Central memory CD8-positive, alpha-beta T cell (primary cell): ENCODE measurements around the gene ACP3.
"Not testable (repeated sequence)": the region's sequence is repeated elsewhere in the genome, so short reads cannot be mapped to it uniquely, and the experiment has no call there.

ENCODE experiments used
- ATAC-seq: fragments of 150-1000 bp; cut with Tn5 transposase; replicated peaks from 2 replicates; pipeline ENCODE4 v1.10.0; 2022; ENCODE audit warnings: mild to moderate bottlenecking, moderate FRiP score, moderate number of reproducible peaks; ENCODE audit not compliant: poor library complexity, severe bottlenecking; ENCODE audit errors: extremely low read depth
- DNase-seq, 2 donors: peaks; one replicate each; pipeline ENCODE4 v3.0.0; 2021; ENCODE audit warnings: low spot score in 2 of 2
- H3K27ac Mint-ChIP-seq: one replicate; pipeline ENCODE4 v1.8.0; 2022; ENCODE audit warnings: low read depth, mild to moderate bottlenecking, moderate library complexity, mixed read lengths
- H3K27me3 Mint-ChIP-seq: one replicate; pipeline ENCODE4 v1.8.0; 2022; ENCODE audit warnings: mixed read lengths
- H3K36me3 Mint-ChIP-seq: one replicate; pipeline ENCODE4 v1.8.0; 2022; ENCODE audit warnings: mild to moderate bottlenecking, moderate library complexity, mixed read lengths; ENCODE audit not compliant: insufficient read depth
- H3K4me1 Mint-ChIP-seq: one replicate; pipeline ENCODE4 v1.8.0; 2022; ENCODE audit warnings: mixed read lengths
- H3K4me3 Mint-ChIP-seq: one replicate; pipeline ENCODE4 v1.8.0; 2022; ENCODE audit warnings: mild to moderate bottlenecking, moderate library complexity, mixed read lengths
- H3K9me3 Mint-ChIP-seq: one replicate; pipeline ENCODE4 v1.8.0; 2022; ENCODE audit warnings: mixed read lengths

ACP3 gene

GRCh38 chr3:132381348-132381944, 64.2 kb downstream of the ACP3 start:
- Mint-ChIP-seq H3K27me3 (peaks cover 58% of the 10 kb centered on the region), H3K4me3 (no peak overlapping the region), H3K27ac (no peak overlapping the region), H3K9me3 (no peaks in the 10 kb centered on the region), H3K36me3 (no peaks in the 10 kb centered on the region), H3K4me1 (no peaks in the 10 kb centered on the region)
- no peak for ATAC-seq
- no peak for DNase-seq

DNA sequence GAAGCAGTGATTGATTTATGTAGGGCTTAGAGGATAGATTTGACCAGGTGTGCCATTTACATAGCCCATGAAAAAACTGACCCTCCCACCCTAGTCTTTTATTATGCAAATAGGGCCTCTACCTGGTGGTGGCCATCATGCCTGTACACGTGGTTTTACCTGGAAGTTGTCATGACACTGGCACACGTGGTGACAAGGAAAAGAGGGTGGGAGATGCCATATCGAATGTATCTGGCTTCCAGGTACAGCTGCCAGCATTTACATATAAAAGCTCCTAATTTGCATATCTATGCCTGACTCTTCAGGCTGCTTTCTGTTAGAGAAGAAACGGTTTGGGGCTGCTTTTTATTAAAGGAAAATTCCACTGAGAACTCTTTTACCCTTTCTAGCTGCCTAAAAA, 65.1 kb downstream of the ACP3 start:
- ATAC-seq, result no peak
- no peaks in the 10 kb centered on the region for H3K9me3 Mint-ChIP-seq

DNA sequence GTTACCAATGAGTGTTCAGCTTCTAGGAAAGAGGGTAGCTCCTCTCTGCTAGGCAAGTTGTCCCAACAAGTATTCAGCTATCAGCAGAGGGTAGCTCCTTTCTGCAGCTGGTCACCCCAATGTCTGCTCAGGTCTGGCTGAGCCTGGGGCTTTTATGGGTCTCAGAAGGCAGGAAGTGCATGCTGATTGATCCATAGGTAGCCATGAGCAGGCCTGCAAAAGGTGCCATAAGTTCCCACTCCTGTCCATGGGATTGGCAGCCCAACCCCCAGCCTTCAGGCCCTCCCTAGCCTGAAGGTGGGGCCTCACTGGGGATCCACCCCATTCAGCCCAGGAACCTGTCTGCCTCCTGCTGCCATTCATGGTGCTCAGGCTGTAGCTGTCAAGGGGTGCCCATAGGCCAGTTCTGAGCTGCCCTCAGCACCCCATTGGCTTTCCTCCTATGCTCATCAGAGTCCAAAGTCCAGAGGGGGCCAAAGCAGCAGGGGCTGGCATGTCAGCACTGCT, 65.5 kb downstream of the ACP3 start:
- no peaks in the 10 kb centered on the region for H3K9me3 Mint-ChIP-seq
- H3K4me3 Mint-ChIP-seq, result no peak overlapping the region
- no peak overlapping the region for H3K27ac Mint-ChIP-seq
- no peaks in the 10 kb centered on the region for H3K4me1 Mint-ChIP-seq
- H3K27me3 Mint-ChIP-seq, result peaks cover 62% of the 10 kb centered on the region
- no peak for DNase-seq
- H3K36me3 Mint-ChIP-seq, result no peaks in the 10 kb centered on the region
- ATAC-seq, result no peak

More for the DNA sequence above, 65.1 kb downstream of the ACP3 start:
- Mint-ChIP-seq H3K4me1 (no peaks in the 10 kb centered on the region), H3K27ac (no peak overlapping the region), H3K4me3 (no peak overlapping the region), H3K36me3 (no peaks in the 10 kb centered on the region), H3K27me3 (peaks cover 62% of the 10 kb centered on the region)
- no peak for DNase-seq

DNA sequence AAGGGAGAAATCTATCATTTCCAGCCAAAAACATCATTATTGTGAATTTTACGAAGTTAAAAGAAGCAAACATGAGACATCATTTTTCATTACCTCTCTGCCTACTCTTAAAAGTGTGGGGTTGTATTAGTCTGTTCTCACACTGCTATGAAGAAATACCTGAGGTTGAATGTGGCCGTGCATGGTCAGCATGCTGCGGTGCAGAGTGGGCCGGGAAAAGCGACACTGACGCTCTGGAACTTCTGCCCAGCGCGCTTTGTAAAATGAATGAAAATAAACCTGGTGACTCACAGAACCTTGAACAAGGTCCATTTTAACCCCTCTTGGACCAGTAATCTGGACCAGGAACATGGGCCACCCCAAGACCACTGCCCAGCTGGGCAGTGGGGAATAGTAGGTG, 69.1 kb downstream of the ACP3 start:
- Mint-ChIP-seq H3K4me3 (no peak overlapping the region), H3K9me3 (no peaks in the 10 kb centered on the region)

DNA sequence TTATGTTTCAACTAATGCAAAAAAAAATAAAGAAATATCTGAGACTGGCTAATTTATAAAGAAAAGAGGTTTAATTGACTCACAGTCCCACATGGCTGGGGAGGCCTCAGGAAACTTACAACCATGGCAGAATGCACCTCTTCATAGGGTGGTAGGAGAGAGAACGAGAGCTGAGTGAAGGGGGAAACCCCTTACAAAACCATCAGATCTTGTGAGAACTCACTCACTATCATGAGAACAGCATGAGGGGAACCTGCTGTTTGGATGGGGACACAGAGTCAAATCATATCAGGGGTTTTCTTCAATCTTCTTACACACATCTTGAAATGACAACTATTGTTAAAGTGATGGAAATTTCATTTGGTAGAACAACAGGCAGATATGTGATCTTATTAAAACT, 75.5 kb downstream of the ACP3 start:
- not testable (repeated sequence) for H3K27me3 Mint-ChIP-seq, H3K9me3 Mint-ChIP-seq, ATAC-seq, H3K4me1 Mint-ChIP-seq, DNase-seq, H3K36me3 Mint-ChIP-seq, H3K27ac Mint-ChIP-seq, H3K4me3 Mint-ChIP-seq

More for the DNA sequence above, 69.1 kb downstream of the ACP3 start:
- no peak for ATAC-seq
- no peak for DNase-seq
- no peak overlapping the region for H3K27ac Mint-ChIP-seq
- no peaks in the 10 kb centered on the region for H3K4me1 Mint-ChIP-seq
- no peaks in the 10 kb centered on the region for H3K36me3 Mint-ChIP-seq
- H3K27me3 Mint-ChIP-seq, result peaks cover 26% of the 10 kb centered on the region

- Mint-ChIP-seq H3K4me1 (no peaks in the 10 kb centered on the region), H3K9me3 (no peaks in the 10 kb centered on the region), H3K36me3 (no peaks in the 10 kb centered on the region), H3K27me3 (no peaks in the 10 kb centered on the region), H3K4me3 (no peak overlapping the region), H3K27ac (no peak overlapping the region)
- no peak for ATAC-seq
- no peak for DNase-seq
Measured at GRCh38 chr3:132394320-132394719, 77.1 kb downstream of the ACP3 start.

GRCh38 chr3:132395126-132395525, 77.9 kb downstream of the ACP3 start:
- H3K36me3 Mint-ChIP-seq, result no peaks in the 10 kb centered on the region
- H3K9me3 Mint-ChIP-seq, result no peaks in the 10 kb centered on the region
- no peaks in the 10 kb centered on the region for H3K27me3 Mint-ChIP-seq
- H3K4me1 Mint-ChIP-seq, result no peaks in the 10 kb centered on the region
- no peak overlapping the region for H3K27ac Mint-ChIP-seq
- ATAC-seq (no peak), DNase-seq (no peak)
- no peak overlapping the region for H3K4me3 Mint-ChIP-seq

DNA sequence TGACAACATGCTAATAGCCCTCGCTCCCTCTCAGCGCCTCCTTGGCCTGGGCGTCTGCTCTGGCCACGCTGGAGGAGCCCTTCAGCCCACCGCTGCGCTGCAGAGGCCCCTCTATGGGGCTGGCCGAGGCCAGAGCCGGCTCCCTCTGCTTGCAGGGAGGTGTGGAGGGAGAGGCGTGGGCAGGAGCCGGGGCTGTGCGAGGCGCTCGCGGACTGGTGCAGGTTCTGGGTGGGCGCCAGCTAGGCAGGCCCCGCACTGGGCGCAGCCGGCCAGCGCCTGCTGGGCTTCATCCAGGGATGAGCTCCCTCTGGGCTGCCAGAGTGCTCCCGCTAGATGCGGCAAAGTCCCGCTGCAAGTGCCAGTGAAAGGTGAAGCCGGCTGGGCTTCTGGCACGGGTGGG, 79.0 kb downstream of the ACP3 start:
- Mint-ChIP-seq H3K4me3 (no peak overlapping the region), H3K36me3 (no peaks in the 10 kb centered on the region), H3K27me3 (peaks cover 4% of the 10 kb centered on the region), H3K27ac (no peak overlapping the region), H3K9me3 (no peaks in the 10 kb centered on the region), H3K4me1 (no peaks in the 10 kb centered on the region)
- no peak for DNase-seq
- ATAC-seq, result no peak

DNA sequence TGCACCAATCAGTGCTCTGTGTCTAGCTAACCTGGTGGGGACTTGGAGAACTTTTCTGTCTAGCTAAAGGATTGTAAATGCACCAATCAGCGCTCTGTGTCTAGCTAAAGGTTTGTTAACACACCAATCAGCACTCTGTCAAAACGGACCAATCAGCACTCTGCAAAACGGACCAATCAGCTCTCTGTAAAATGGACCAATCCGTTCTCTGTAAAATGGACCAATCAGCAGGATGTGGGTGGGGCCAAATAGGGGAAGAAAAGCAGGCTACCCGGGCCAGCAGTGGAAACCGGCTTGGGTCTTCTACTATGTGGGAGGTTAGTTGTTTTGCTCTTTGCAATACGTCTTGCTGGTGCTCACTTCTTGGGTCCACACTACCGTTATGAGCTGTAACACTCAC, 79.6 kb downstream of the ACP3 start:
- not testable (repeated sequence) for H3K27ac Mint-ChIP-seq, H3K36me3 Mint-ChIP-seq, ATAC-seq, H3K27me3 Mint-ChIP-seq, H3K4me3 Mint-ChIP-seq, DNase-seq, H3K4me1 Mint-ChIP-seq, H3K9me3 Mint-ChIP-seq

- Mint-ChIP-seq H3K27me3 (peaks cover 7% of the 10 kb centered on the region), H3K36me3 (no peaks in the 10 kb centered on the region), H3K9me3 (no peaks in the 10 kb centered on the region), H3K4me1 (no peaks in the 10 kb centered on the region), H3K27ac (no peak overlapping the region), H3K4me3 (no peak overlapping the region)
- ATAC-seq (no peak), DNase-seq (no peak)
Measured at GRCh38 chr3:132399054-132399929, 82.1 kb downstream of the ACP3 start.

DNA sequence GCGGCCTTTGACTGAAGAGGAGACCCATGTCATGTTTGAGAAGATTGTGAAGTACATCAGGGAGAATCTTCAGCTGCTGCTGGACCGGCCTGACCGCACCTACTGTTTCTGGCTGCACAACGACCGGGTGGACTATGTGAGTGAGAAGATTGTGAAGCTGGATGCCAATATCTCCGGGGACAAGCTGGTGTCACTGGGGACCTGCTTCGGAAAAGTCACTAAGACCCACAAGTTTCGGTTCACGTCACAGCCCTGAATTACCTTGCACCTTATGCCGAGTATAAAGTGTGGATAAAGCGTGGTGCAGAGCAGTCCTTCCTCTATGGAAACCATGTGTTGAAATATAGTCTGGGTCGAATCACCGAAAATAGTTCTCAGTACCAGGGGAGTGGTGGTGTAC, 84.0 kb downstream of the ACP3 start:
- DNase-seq (no peak), ATAC-seq (no peak)
- H3K4me3 Mint-ChIP-seq, result no peak overlapping the region
- H3K27me3 Mint-ChIP-seq, result peaks cover 7% of the 10 kb centered on the region
- H3K27ac Mint-ChIP-seq, result no peak overlapping the region
- H3K9me3 Mint-ChIP-seq, result no peaks in the 10 kb centered on the region
- no peaks in the 10 kb centered on the region for H3K4me1 Mint-ChIP-seq
- H3K36me3 Mint-ChIP-seq, result no peaks in the 10 kb centered on the region

DNA sequence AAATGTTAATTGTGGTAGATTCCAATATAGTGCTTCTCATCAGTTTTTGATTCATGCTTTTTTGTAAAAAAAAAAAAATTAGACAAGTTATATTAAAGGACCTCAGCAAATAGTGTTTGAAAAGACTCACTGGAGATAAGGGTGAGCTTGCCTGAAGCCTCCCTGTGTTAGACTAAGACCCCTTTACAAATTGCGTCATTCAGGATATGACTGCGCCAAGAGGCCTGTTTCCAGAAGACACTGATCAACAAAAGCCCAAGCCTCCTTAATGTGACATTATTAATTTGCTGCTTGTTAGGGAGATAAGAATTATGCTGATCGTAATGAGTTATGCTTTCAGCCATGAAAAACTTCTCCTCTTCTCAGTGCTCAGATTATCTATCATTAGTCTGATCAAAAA, 87.1 kb downstream of the ACP3 start:
- Mint-ChIP-seq H3K9me3 (no peaks in the 10 kb centered on the region), H3K4me1 (no peaks in the 10 kb centered on the region), H3K4me3 (no peak overlapping the region), H3K27me3 (peaks cover 7% of the 10 kb centered on the region), H3K27ac (no peak overlapping the region), H3K36me3 (peaks cover 2% of the 10 kb centered on the region)
- ATAC-seq, result no peak
- no peak for DNase-seq

DNA sequence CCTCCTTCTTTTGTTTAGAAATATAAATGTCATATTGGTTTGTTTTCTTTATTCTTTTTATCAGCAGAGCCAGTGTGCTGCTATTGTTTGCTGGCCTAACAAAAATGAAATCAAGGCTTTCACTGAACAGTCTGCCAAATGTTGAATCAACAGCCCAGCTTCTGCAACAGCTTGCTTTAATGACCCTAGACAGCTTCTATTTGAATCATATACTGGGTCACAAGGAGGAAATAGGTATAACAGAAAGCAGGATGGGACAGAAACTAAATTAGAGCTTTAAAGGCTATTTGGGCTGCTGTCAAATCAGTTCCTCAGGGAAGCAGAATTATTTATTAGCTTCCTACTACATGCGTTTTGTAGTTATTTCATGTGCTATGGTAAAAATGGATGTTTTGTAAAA, 88.0 kb downstream of the ACP3 start:
- Mint-ChIP-seq H3K27ac (no peak overlapping the region), H3K4me3 (no peak overlapping the region), H3K4me1 (no peaks in the 10 kb centered on the region), H3K27me3 (peaks cover 7% of the 10 kb centered on the region), H3K36me3 (peaks cover 2% of the 10 kb centered on the region), H3K9me3 (no peaks in the 10 kb centered on the region)
- DNase-seq (no peak), ATAC-seq (no peak)
